RPMI8226 (cell line): ENCODE data around the gene MRPL14.

Experiments used
- DNase-seq: peaks from one replicate; pipeline ENCODE4 v3.0.0-alpha.2; 2015

The MRPL14 gene

DNA sequence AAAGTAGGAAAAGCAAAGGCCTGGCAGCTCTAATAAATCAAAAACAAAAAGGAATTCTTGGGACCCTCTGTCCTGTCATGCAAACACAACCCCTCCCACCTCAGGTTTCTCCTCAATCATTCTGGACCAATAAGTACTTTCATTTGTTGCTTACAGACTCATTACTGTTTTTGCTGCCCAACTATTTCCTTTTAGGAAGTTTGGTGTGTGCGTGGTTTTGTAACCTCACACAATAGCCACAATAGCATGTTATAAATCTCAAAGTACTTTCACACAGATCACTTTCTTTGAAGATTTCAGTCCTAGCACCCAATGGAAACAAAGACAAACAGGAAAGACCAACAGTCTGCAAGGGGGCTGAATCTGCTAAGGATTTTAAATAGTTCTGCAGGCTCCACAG is 4.5 kb downstream of the MRPL14 start:
- no peak for DNase-seq

DNA sequence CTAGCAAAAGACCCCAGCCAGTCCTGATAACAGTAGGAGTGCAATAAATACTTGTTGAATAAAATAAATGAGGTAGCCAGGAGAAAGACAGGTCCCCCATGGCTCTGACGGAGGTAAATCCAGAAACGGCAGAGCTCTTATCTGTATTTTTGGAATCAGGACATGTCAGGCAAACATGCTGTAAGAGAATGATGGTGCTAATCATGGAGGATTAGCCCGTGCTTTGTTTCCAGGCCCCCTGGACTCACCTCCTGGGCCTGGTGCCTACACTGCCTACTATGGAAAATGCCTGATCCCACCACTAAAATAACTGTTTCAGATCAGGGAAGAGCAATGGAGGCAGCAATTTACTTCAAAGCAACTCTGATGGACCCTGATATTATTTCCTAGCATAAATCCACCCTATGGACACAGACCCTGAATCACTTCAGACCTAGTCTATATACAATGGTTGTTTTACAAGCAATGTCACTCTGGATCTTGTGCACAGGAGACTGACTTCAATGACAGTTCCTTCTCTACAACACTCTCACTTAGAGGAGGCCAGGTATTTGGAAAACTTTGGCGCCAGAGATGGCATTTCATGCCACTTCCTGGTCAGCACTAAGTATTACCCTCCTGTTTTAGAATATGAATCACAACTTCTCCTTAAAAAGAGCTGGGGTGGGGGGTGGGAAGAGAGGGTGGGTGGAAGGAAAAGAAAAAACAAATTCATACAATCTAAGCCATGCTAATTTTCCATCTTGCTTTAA is 6.4 kb downstream of the MRPL14 start:
- no peak for DNase-seq

DNA sequence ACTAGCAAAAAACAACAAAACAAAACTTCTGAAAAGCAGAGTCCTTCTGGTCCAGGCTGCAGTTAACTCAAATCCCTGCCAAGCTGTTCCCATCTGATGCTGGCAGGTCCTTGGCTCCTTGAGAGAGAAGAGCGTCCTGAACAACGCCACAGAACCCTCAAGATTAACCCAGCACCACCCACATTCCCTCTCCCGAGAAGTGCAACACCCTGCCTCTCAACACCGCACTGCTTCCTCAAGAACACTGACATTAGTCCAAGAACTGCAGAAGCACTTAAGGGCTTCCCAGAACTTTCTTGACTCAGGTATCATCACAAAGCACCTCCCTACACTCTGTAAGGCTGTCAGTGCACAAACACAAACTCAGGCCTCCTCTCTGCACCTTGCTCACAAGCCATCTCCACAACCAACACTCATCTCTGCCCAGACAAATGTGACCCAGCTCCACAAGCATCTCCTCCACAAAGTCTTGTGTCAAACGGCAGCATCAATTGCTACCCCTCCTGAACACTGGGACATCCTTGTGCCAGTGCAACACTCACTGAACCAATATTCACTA is 7.5 kb downstream of the MRPL14 start:
- no peak for DNase-seq

DNA sequence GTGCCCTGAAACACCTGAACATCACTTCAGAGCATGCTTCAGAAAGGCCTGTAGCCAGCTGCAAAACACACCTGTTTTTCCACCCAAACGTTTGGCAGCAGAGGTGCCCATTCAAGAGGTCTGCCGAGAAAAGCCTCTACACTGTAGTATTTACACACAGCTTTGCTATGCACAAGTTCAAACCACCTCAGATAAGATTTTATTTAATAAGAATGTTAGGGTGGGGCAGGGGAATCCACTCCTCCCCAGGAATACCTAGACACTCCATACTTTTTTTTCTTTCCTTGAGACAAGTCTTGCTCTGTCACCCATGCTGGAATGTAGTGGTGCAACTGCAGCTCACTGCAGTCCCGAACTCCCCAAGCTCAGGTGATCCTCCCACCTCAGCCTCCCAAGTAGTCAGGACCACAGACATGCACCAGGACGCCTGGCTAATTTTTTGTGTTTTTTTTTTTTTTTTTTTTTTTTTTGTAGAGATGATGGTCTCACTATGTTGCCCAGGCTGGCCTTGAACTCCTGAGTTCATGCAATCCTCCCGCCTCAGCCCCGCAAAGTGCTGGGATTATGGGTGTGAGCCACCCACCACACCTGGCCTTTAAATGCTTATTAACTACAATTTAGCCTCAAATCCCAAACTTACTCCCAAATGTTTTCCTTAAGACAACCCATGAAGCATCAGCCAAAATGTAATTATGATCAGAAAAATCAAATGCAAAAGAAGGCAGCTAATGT is 9.7 kb downstream of the MRPL14 start:
- peak; percentile 75 for DNase-seq

DNA sequence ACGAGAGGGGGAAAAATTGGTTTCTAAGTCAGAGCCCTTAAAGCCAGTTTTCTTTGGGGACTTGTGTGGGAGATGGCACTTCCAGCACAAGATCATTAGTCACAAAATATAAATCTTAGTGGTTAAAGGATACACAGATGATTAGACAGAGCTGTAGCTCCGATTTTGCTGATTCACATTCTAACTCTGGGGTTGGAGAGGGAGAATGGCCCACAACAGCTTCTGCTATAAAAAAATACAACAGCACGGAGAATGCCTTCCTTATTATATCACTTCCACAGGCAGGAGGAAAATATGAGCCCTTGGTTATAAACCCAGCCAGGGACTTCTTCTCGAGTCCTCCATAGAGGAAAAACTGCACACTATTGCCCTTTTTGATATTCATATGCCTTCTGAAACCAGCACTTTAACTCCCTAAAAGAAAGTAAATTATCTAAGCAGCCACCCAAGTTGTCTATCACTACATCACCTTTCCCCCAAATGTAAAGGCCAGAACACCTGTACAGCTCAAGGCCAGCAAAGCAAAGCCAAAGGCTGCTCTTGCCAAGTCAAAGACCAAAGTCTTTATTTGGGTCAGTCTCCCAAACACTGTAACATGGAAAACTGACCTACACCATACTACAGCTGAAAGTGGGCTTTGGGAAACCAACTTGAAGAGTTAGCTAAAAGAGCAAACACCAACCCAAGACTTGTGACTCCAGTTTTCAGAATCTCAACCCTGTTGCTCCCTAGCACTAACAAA is 10.4 kb downstream of the MRPL14 start:
- peak; percentile 43 for DNase-seq

DNA sequence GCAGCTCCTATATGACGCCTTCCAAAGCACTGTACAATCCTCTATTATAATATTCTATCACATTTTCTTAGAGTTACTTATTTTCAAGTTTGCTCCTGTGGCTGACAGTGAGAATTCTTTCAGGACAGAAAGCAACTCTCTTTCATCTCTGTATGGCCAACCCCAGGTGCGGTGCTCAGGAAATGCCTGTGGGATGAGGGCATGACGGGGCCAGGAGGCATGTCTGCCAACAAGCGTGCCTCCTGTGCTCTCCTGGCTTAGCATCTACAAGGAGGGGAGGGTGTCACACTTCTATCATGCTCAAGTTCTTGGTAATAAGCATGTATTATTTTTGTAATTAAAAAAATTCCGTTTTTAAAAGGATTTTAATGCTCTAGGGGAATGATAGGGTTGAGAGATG is 11.4 kb downstream of the MRPL14 start:
- DNase-seq, result peak; percentile 86

DNA sequence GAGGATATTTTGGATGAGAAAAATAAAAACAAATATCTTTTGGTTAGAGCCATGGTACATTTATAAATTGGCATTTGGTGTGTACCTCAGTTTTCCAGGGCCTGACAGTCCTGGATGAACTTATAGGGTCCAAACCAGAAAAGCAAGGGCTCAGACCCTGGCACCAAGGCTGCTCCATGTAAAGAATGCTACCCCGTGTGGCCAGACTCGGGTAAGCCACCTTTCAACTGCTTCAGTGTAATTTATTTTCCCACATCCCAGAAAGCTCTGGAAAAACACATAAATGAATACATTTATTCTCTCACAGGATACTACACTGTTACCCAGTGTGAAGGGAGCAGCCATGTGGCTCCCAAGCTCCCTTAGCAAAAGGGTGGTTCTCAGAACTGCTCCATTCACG is 13.8 kb downstream of the MRPL14 start:
- no peak for DNase-seq

DNA sequence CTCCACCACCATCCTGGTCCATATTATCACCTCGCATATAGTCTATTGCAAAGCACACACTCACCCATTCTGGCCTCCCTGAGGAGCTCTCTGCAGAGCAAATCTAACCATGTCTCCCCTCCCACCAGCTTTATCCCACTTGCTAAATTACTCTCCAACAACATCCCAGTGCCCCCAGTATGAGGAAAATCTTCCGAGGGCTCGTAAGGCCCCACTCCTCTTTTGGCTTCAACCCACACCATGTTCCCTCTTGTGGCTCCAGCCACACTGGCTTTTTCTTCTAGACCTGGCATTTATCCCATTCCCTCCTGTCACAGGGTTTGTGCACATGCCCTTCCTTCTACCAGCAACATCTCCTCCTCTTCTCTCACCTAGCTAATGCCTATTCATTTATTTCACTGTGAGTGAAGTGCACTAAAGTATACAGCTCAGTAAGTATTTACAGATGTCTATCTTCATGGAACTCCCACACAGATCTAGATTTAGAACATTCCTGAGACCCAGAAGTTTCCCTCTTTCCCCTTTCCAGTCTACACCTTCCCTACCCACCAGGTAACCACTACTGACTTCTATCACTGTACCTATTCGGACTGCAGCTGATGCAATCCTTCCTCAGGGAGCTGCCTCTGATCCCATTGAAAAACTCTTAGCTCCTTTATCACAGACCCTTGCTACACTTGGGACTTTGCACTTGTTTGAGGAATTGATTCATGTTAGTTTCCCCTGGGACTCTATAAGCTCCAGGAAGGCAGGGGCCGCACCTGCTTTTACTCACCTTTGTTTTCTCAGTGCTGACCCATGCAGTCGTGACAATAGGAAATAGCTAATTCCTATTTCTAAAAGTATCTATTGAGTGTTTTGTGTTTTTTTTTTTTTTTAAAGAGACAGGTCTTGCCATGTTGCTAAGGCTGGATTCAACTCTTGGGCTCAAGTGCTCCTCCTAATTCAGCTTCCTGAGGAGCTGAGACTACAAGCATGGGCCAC is 15.5 kb downstream of the MRPL14 start:
- DNase-seq, result no peak

DNA sequence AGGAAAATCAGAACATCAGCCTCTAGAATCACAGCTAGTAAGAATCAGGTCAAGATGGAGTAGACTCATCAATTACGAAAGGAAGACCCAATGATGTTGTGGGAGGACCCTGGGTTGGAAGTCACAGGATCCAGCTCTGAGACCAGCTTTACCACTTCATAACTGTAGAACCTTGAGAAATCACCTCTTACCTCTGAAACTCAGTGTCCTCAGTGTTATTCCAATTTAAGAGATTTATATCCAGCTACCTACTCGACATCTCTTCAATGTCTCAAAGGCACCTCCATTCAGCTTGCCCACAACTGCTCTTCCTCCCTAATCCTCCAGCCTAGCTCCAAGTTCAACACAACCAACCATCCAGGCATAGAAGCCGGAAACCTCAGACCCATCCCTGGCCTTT is 16.3 kb downstream of the MRPL14 start:
- DNase-seq, result no peak

DNA sequence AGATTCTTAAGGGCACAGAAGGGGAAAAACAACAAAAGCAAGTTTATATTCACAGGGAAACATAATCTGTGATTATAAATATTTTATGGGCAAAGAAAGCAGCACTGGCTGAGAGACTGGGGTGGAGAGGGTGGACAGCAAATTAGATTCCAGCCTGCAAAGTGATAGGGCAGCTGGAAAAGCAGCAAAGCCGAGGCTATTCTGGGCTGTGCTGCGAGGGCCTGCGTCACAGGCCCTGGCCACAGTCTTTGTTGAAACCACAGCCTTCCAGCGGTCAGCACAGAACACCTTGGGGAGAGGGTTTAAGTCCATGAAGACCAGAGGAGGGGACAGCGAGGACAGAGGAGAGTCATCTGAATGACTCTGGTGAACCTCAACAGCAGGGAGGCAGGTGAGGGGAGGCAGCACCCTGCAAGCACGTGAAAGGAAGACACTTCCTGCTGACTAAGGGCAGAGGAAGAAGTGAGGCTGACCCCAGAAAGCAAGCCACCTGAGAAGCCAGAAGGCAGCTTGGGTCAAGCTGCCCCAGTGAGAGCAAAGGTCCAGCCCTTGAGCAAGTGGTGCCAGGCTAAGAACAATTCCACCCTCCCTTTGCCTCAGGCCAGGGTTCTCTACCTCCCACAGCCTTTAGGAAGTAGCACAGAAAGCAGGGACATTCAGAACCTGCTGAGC is 17.1 kb downstream of the MRPL14 start:
- DNase-seq, result no peak

DNA sequence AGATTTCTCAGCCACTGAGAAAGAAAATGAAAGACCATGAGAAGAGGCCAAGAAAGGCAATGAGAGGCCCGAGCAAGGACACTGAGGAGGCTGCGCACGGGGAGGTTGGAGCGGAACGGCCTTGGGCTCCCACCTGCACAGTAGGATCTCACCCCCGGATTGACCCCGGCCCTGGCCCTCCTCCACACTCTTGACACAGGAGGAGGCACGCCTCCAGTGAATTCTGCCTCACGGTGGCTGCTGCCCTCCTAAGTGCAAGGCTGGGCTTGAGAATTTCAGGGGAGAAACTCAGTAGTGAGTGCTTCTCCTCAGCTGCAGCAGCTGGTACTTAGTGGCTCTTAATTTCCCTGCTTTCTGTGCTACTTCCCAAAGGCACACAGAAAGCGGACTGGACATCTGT is 18.0 kb downstream of the MRPL14 start:
- no peak for DNase-seq

DNA sequence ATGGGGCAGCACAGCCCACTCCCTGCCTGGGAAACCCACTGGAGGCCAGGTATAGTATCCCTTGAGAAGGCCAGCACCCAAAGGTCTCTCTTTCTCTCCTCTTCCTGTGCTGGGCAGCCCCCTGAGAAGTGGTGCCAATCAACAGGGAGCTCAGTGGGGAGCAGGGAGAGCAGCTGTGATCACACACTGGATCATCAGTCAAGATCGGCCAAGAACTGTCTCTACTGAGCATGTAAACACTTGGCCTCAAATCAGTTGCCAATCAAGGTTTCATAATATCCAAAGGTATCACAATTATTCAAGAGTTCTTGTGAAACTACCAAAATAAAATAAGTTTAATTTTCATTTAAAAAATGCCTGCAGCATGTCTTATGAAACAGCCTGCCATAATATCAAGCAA is 18.8 kb downstream of the MRPL14 start:
- no peak for DNase-seq

DNA sequence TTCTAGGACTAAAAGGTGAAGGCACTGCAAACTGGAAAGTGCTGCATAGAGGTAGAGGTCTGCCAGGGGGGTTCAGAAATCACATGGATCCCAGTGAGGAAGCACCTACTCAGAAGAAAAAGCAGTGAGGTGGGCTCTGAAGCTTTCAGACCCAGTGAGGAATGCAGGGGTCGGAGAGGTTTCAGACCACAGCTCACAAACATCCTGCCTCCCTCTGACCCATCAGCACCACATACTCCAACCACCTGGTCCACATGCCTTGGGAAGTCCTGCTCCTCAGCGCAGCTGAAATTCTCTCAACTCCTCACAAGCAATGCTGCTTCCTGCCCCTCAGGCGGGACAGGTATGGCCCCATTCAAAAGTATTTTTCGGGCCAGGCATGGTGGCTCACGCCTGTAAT is 20.2 kb downstream of the MRPL14 start:
- DNase-seq, result no peak

DNA sequence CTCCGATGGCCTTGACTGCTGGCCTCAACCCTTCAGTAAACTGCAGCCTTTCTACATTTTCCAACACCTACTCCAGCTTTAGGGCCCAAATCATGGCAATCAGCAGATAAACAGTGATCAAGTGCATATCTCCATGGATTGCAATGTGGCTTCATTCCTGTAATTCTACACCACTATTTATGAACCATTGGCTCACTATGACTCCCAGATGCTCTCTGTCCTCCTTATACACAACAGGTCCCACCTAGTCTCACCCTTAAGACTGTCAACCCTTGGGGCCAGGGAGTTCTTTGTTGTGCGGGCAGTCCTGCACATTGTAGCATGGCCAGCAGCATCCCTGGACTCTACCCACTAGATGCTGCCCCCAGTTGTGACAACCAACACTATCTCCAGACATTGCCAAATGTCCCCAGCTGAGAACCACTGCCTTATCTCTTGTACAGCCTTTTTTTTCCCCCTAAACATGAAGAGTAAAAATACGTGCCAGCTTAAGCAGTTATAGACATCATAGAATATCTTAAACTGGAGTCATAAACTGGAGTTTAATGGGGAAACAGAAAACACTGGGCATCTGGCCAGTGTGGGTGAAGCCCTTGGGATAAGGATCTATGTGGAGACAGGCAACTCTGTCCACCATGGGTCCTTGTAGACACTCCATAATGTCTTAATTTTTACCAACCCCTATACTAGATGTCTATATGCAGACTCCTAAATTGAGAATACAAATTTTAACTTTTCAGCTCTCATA is 21.1 kb downstream of the MRPL14 start:
- no peak for DNase-seq

DNA sequence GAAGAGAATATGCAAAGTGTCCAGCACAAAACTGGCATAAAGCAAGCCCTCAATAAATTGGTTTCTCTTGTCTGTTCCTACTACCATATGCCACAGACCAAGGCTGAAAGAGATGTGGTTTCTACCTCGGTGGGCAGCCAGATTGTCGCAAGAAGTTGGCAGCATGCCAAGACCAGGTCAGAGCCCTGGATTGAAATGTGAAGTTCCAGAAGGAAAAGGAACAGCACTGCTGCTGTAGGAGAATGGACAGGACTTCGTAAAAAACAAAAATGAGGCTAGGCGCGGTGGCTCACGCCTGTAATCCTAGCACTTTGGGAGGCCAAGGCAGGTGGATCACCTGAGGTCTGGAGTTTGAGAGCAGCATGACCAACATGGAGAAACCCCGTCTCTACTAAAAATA is 22.1 kb downstream of the MRPL14 start:
- no peak for DNase-seq

DNA sequence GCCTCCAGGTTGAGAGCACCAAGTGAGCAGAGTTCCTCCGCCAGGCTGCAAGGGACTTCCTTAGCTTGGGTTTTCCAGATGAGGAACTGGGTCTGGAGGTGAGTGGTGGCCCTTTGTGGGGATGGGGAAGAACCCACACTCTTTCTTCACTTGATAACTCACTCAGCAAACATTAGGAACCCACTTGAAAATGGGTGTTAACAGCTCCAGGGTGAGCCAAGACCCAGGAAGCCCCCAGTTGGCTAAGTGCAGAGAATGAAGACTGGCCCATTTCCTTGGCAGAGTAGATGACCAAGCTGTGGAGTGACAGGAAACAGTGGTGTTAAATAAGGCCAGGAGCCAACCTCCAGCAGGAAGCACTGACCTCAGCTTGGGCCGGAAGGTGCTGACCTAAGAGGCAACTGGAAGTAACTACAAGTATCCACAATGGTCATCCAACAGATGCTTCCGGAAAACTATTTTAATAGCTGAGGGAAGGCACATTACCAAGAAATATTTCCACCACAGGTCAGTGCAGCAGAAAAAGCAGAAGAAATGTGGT is 22.7 kb downstream of the MRPL14 start:
- DNase-seq, result no peak

DNA sequence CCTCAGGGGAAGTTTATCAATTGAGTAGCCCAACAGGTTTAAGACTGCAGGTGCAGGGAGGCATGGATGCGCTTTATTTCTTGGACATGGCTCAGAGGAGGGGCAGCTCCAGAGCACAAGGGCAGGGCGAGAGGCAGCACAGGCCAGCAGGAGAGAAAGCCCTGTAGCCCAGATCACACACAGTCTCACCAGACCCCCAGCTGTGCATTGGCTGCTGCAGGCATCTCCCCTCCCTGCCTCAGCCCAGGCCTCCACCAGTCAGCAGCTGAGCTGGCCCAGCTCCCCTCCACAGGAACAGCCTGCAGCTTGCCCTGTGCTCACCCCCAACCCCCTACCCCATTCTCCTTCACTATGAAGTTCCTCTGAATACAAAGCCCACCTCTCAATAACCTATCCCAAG is 24.7 kb downstream of the MRPL14 start:
- DNase-seq, result no peak

DNA sequence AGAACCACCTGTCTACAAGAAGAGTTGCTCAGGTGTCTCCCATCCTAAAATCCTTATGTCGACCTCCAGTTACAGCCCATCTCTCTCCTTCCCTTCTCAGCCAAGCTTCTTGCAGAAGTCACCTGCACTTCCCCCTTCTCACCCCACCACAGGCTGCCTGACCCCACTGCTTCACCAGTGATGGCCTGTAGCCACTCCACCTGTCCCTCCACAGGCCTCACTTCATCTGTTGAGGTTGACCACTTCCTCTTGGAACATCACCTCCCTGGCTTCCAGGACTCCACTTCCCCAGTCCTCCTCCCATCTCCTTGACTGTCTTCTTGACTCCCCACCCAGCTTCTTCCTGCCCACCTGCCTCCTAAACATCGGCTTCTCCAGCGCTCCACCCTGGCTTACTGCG is 25.4 kb downstream of the MRPL14 start:
- no peak for DNase-seq

DNA sequence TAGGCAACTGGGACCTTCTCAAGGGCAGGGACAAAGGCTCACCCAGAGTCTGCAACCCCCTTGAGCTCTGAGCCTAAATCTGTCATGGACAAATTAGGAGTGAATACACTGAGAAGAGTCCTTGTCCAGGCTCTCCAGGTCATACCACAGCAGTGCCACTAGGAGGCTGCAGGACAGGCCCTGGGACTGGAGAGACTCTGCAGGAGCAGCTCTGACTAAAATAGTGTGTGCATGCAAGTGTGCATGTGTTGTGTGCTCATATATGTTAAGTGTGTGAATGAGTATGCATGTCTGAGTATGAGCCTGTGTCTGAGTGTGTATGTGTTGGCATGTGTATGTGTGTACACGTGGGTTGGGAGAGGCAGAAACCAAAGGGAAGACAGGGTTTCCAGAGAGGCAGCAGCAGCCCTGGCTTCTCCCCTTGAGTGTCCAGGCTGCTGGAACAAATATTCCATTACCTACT is 27.1 kb downstream of the MRPL14 start:
- DNase-seq, result peak; percentile 39

DNA sequence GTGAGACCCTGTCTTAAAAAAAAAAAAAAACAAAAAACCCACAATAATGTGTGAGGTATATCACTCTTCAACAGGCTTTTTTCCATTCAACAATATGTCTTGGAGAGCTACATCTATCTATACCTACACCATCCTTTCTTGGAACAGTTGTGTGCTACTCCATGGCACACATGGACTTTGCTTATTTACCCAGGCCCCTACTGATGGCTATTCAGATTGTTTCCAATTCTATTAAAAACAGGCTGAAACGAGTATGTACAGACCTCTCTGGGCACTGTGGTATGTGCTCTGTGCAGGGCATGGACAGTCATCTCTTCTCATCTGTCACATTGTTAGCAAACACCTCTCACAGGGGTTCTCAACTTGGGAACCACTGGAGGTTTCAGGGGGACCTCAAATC is 28.1 kb downstream of the MRPL14 start:
- no peak for DNase-seq
